Left ventricle myocardium inferior (tissue), 1 donor: ENCODE results near the gene SCN3B. TPM values are rescaled to one million over a fixed set of nuclear protein-coding genes. Genes with fewer than 3 reads are reported as not detected.

Experiments used
- DNase-seq: peaks from one replicate; pipeline ENCODE4 v3.0.0-alpha.2; 2020
- H3K27ac ChIP-seq: fragments of 200-600 bp; replicated peaks from 2 replicates; pipeline ENCODE4 v1.8.0; 2021
- H3K27me3 ChIP-seq: fragments of 200-600 bp; 2 replicates; pipeline ENCODE4 v1.8.0; 2021; ENCODE audit warnings: low read depth
- H3K36me3 ChIP-seq: fragments of 200-600 bp; 2 replicates; pipeline ENCODE4 v1.8.0; 2021
- H3K4me1 ChIP-seq: fragments of 200-600 bp; 2 replicates; pipeline ENCODE4 v1.8.0; 2021
- H3K4me3 ChIP-seq: fragments of 200-600 bp; 2 replicates; pipeline ENCODE4 v1.8.0; 2021; ENCODE audit warnings: mild to moderate bottlenecking, moderate library complexity
- H3K9me3 ChIP-seq: fragments of 200-600 bp; replicated peaks from 2 replicates; pipeline ENCODE4 v1.8.0; 2021
- intact Hi-C: fragments of 100-400 bp; cut with micrococcal nuclease; formaldehyde crosslinking; loops from one replicate; pipeline ENCODE4 v1.11.0; 2022
- total RNA-seq: library from RNA; stranded (reverse); fragmentation: NEBNext Ultra II Directional; extraction: Animal tissue kit (Norgen Biotek cat#: 25700); gene quantifications from one replicate; pipeline ENCODE4 v1.2.1, GENCODE V29; 2021
- TF ChIP-seq, protein P1 (sequence below): fragments of 200-600 bp; IDR thresholded peaks from 2 replicates; pipeline ENCODE4 v1.8.0; 2021; ENCODE audit warnings: antibody characterized with exemption, mild to moderate bottlenecking, borderline replicate concordance
- donor health status: DM: no; HTN: yes; CAD: no; lungs with severe emphysema.

Gene SCN3B
- total RNA-seq, 1 donor from 2014 or later = 1.9 TPM

DNA sequence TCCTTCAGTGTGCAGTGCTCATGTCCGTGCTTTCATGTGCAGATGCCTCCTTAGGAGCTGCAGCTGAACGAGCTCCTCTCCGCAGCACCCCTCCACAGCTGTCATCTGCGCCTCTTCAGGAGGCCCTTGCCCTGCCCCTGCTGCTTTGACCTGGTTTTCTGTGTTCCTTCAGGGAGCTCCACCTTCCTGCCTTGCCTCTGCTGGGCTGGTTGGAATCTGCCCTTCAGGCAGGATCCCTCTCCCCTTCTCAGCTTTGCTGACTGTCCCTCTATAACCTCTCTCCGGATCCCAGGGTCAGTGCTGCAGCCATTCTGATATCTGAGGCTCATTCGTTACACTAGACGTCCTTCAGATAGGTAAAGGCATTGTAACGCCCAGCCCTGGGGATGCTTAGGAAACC lies 67.9 kb downstream of the SCN3B start:
- intact Hi-C loops = no loop called here

DNA sequence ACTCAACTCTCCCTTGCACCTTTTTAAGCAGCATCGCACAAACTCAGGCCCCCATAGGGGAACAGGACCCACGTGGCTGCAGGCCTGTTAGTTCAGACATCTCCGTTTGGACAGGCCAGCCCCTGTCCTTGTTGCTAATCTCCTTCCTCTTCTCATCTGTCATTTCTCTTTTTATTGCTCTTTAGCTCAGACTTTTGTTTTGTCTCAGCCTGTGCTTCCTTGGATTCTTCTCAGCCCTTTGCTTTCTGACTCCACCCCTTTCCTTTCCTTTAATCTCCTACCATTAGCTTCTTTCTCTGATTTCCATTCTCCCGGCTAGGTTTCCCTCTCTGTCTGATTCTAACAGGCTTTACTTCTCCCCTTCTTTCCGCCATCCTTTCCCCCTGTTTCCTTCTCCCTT lies 68.7 kb downstream of the SCN3B start:
- Histone ChIP-seq H3K27ac (no peak overlapping the region), H3K4me1 (peaks cover 17% of the 10 kb centered on the region), H3K36me3 (no peaks in the 10 kb centered on the region), H3K27me3 (peaks cover 4% of the 10 kb centered on the region), H3K9me3 (no peaks in the 10 kb centered on the region), H3K4me3 (no peak overlapping the region)
- TF ChIP-seq, protein P1, sequence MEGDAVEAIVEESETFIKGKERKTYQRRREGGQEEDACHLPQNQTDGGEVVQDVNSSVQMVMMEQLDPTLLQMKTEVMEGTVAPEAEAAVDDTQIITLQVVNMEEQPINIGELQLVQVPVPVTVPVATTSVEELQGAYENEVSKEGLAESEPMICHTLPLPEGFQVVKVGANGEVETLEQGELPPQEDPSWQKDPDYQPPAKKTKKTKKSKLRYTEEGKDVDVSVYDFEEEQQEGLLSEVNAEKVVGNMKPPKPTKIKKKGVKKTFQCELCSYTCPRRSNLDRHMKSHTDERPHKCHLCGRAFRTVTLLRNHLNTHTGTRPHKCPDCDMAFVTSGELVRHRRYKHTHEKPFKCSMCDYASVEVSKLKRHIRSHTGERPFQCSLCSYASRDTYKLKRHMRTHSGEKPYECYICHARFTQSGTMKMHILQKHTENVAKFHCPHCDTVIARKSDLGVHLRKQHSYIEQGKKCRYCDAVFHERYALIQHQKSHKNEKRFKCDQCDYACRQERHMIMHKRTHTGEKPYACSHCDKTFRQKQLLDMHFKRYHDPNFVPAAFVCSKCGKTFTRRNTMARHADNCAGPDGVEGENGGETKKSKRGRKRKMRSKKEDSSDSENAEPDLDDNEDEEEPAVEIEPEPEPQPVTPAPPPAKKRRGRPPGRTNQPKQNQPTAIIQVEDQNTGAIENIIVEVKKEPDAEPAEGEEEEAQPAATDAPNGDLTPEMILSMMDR = no peak
- intact Hi-C loops = no loop called here
- DNase-seq = no peak

More for the DNA sequence above, 67.9 kb downstream of the SCN3B start:
- DNase-seq = no peak
- H3K9me3 ChIP-seq = no peaks in the 10 kb centered on the region
- peaks cover 18% of the 10 kb centered on the region for H3K4me1 ChIP-seq
- peaks cover 2% of the 10 kb centered on the region for H3K27me3 ChIP-seq
- H3K27ac ChIP-seq = no peak overlapping the region
- TF ChIP-seq, protein P1 = no peak
- H3K36me3 ChIP-seq = no peaks in the 10 kb centered on the region
- H3K4me3 ChIP-seq = no peak overlapping the region

DNA sequence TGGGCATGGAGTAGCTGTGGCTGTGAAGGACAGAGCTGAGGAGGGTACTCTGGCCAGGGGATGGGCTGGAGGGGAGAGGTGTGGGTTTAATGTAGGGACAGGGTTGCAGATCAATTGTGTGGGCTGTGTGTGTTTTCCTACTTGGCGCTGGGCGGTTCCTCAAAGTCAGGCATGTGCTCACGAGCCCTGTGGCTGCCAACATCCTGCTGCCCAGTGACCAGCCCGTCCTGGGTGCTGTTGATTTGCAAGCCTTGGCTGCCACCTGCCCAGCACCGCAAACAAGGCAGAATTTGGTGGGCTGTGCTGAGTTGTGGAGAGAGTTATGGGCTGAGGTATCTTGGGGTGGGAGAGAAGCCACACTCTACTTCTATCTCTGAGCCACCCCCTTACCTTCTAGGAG lies 69.2 kb downstream of the SCN3B start:
- TF ChIP-seq, protein P1 = no peak
- no peak for DNase-seq
- intact Hi-C loops = no loop called here
- Histone ChIP-seq H3K36me3 (no peaks in the 10 kb centered on the region), H3K27ac (no peak overlapping the region), H3K4me1 (peaks cover 17% of the 10 kb centered on the region), H3K4me3 (no peak overlapping the region), H3K27me3 (peaks cover 4% of the 10 kb centered on the region), H3K9me3 (no peaks in the 10 kb centered on the region)

DNA sequence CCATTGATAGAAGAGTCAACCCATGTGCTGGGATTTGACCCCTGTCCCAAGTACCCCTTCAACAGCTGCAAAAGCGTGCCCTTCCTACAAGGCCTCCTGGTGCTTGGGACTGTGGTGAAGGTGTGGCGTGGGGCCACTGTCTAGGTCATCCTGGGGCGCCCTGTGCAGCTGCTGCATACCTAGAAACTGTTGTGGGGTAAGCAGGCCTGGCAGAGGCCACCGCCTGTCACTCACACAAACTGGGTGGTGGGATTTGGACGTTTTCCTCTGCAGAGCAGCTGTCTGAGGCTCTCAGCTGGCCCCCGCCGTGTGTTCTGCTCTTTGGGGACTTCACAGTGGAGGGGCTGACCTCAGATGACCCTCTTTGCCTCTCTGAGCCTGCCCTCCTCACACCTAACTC lies 69.7 kb downstream of the SCN3B start:
- H3K9me3 ChIP-seq = no peaks in the 10 kb centered on the region
- intact Hi-C loops = loop anchor here (5.0 kb wide), 1 partner anchor 123 kb away; no protein-coding TSS in a partner anchor
- no peak overlapping the region for H3K27ac ChIP-seq
- TF ChIP-seq, protein P1 = no peak
- H3K27me3 ChIP-seq = peaks cover 4% of the 10 kb centered on the region
- H3K4me3 ChIP-seq = no peak overlapping the region
- peaks cover 13% of the 10 kb centered on the region for H3K4me1 ChIP-seq
- H3K36me3 ChIP-seq = no peaks in the 10 kb centered on the region
- DNase-seq = no peak

GRCh38 chr11:123584186-123584585 lies 70.2 kb downstream of the SCN3B start:
- Histone ChIP-seq H3K4me3 (no peak overlapping the region), H3K36me3 (no peaks in the 10 kb centered on the region), H3K27ac (no peak overlapping the region), H3K27me3 (peaks cover 4% of the 10 kb centered on the region), H3K4me1 (peaks cover 12% of the 10 kb centered on the region), H3K9me3 (no peaks in the 10 kb centered on the region)
- TF ChIP-seq, protein P1 = no peak
- no peak for DNase-seq
- intact Hi-C loops = loop anchor here (5.0 kb wide), 1 partner anchor 123 kb away; no protein-coding TSS in a partner anchor
